ENCODE data around the gene GPATCH1. TPM values are rescaled to one million over a fixed set of nuclear protein-coding genes. Genes with fewer than 3 reads are reported as not detected.
A peak's percentile ranks its signal among the peaks of the same experiment; 100 is the strongest.
"Not testable (repeated sequence)": the region's sequence is repeated elsewhere in the genome, so short reads cannot be mapped to it uniquely, and the experiment has no call there.

GPATCH1 gene
- total RNA-seq, 1 donor from 2014 or later = 16.4 TPM

GRCh38 chr19:33159149-33159548 is 78.2 kb downstream of the GPATCH1 start:
- DNase-seq = no peak

- no peak for DNase-seq
These were observed 78.9 kb downstream of the GPATCH1 start for GRCh38 chr19:33159893-33160292.

- no peak for DNase-seq
These were observed 80.2 kb downstream of the GPATCH1 start for GRCh38 chr19:33161201-33161600.

GRCh38 chr19:33163481-33163880 is 82.5 kb downstream of the GPATCH1 start:
- no peak for DNase-seq

GRCh38 chr19:33166037-33166436 is 85.1 kb downstream of the GPATCH1 start:
- DNase-seq = not testable (repeated sequence)

- DNase-seq = no peak
These were observed 86.5 kb downstream of the GPATCH1 start for GRCh38 chr19:33167438-33167837.

- no peak for DNase-seq
These were observed 87.5 kb downstream of the GPATCH1 start for GRCh38 chr19:33168528-33168927.

GRCh38 chr19:33171222-33171795 is 90.3 kb downstream of the GPATCH1 start:
- no peak for DNase-seq

- no peak for DNase-seq
These were observed 91.0 kb downstream of the GPATCH1 start for GRCh38 chr19:33171916-33172359.

GRCh38 chr19:33174186-33174585 is 93.2 kb downstream of the GPATCH1 start:
- no peak for DNase-seq

GRCh38 chr19:33175156-33175782 is 94.3 kb downstream of the GPATCH1 start:
- no peak for DNase-seq

GRCh38 chr19:33175886-33176669 is 95.1 kb downstream of the GPATCH1 start:
- DNase-seq = peak; percentile 63

GRCh38 chr19:33176670-33177416 is 95.9 kb downstream of the GPATCH1 start:
- DNase-seq = peak; percentile 99

GRCh38 chr19:33177417-33177979 is 96.5 kb downstream of the GPATCH1 start:
- DNase-seq = no peak

Small RNA genes within 50 kb of the gene (small RNA-seq; reads per million reads assigned to genes)
- not detected for gene AC008521.1
- gene AC008521.2 = not detected

Other genes with a start within 250 kb of the GPATCH1 start
- 1.6 TPM for gene SLC7A9, start 211.4 kb upstream of the GPATCH1 start, total RNA-seq
- 27.8 TPM for gene CEP89, start 109.2 kb upstream of the GPATCH1 start, total RNA-seq
- 1.6 TPM for gene FAAP24, start 108.9 kb upstream of the GPATCH1 start, total RNA-seq
- gene RHPN2, start 16.3 kb upstream of the GPATCH1 start, total RNA-seq = 3.0 TPM
- 0.16 TPM for gene WDR88, start 50.9 kb downstream of the GPATCH1 start, total RNA-seq
- 96.2 TPM for gene LRP3, start 113.1 kb downstream of the GPATCH1 start, total RNA-seq
- gene SLC7A10, start 144.7 kb downstream of the GPATCH1 start, total RNA-seq = 2.5 TPM
- gene CEBPA, start 221.4 kb downstream of the GPATCH1 start, total RNA-seq = 2.8 TPM